T-helper 17 cell (primary cell): ENCODE data around the gene LSM3. TPM values are rescaled to one million over a fixed set of nuclear protein-coding genes. Genes with fewer than 3 reads are reported as not detected.

ENCODE experiments used
- ATAC-seq: fragments of 150-1000 bp; cut with Tn5 transposase; 2 replicates; pipeline ENCODE4 v1.10.0; 2021; ENCODE audit warnings: mild to moderate bottlenecking, moderate library complexity
- DNase-seq, 3 donors: peaks; one replicate each; pipeline versions ENCODE4 v3.0.0 to v3.0.0-alpha.2; 2020 to 2021
- H3K9me3 ChIP-seq: one replicate; pipeline ENCODE4 v1.7.0; 2013; ENCODE audit warnings: low read length, mild to moderate bottlenecking; ENCODE audit not compliant: control insufficient read depth, poor library complexity, severe bottlenecking
- H3K27ac Mint-ChIP-seq: one replicate; pipeline ENCODE4 v1.8.0; 2022; ENCODE audit warnings: mild to moderate bottlenecking, moderate library complexity, mixed read lengths
- H3K27me3 Mint-ChIP-seq: one replicate; pipeline ENCODE4 v1.8.0; 2022; ENCODE audit warnings: mixed read lengths
- H3K36me3 Mint-ChIP-seq: one replicate; pipeline ENCODE4 v1.8.0; 2022; ENCODE audit warnings: low read depth, mixed read lengths
- H3K4me1 Mint-ChIP-seq: one replicate; pipeline ENCODE4 v1.8.0; 2022; ENCODE audit warnings: mild to moderate bottlenecking, mixed read lengths
- H3K4me3 Mint-ChIP-seq: one replicate; pipeline ENCODE4 v1.8.0; 2022; ENCODE audit warnings: mild to moderate bottlenecking, moderate library complexity, mixed read lengths
- total RNA-seq, 4 donors: library from RNA in 2 of 4; stranded (reverse) in 2 of 4; gene quantifications; one replicate each; pipeline ENCODE4 v1.2.3 and lab custom pipeline; 2022 to 2026

The LSM3 gene
- total RNA-seq, 2 donors from 2014 or later: 5.5 to 6.3 TPM

- peak overlapping the region; percentile 66 for H3K4me3 Mint-ChIP-seq
- no peaks in the 10 kb centered on the region for H3K27me3 Mint-ChIP-seq
- peaks cover 32% of the 10 kb centered on the region for H3K4me1 Mint-ChIP-seq
- H3K36me3 Mint-ChIP-seq: peaks cover 4% of the 10 kb centered on the region
- no peaks in the 10 kb centered on the region for H3K9me3 ChIP-seq
- H3K27ac Mint-ChIP-seq: peak overlapping the region; percentile 100
- ATAC-seq (no peak), DNase-seq (no peak)
Measured at GRCh38 chr3:14138109-14138877, 40.3 kb upstream of the LSM3 start.

DNA sequence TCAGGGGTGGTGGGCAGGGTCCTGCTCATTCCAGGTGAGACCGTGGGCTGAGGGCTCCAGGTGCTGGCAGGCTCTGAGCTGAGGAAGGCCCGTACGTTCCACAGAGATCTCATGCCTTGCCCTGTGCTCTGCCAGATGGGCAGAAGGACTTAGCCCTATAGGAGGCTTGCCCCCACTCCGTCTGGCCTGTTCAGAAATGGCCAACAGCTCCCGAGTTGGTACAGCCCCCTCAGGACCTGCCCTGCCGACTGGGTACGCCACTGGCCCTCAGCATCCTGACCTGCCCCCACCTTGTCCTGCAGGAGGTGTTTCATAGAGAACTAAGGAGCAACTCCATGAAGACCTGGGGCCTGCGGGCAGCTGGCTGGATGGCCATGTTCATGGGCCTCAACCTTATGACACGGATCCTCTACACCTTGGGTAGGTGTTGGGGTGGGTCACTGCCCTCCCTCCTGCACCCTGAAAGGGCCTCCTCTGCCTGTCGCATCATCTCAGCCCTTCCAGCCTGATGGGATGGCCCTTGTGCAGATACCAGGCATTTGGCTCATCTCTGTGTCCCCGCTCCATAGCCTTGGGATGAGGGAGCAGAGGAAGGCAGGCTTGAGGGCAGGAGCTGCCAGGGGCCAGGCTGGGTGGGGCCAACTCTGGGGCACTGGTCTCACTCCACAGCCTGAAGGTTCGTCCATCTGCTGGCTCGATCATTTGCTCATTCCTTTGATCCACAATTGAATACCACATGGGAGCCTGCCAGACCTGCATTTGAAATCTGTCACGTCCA is 39.5 kb upstream of the LSM3 start:
- Mint-ChIP-seq H3K36me3 (peaks cover 4% of the 10 kb centered on the region), H3K27me3 (no peaks in the 10 kb centered on the region), H3K4me1 (peaks cover 35% of the 10 kb centered on the region), H3K27ac (peak overlapping the region; percentile 100), H3K4me3 (peak overlapping the region; percentile 19)
- H3K9me3 ChIP-seq: no peaks in the 10 kb centered on the region
- DNase-seq (no peak), ATAC-seq (no peak)

- ATAC-seq (no peak), DNase-seq (no peak)
- H3K9me3 ChIP-seq: no peaks in the 10 kb centered on the region
- peaks cover 4% of the 10 kb centered on the region for H3K36me3 Mint-ChIP-seq
- no peak overlapping the region for H3K4me3 Mint-ChIP-seq
- peaks cover 38% of the 10 kb centered on the region for H3K4me1 Mint-ChIP-seq
- H3K27ac Mint-ChIP-seq: peak overlapping the region; percentile 100
- no peaks in the 10 kb centered on the region for H3K27me3 Mint-ChIP-seq
Measured at GRCh38 chr3:14139771-14140170, 38.8 kb upstream of the LSM3 start.

- Mint-ChIP-seq H3K27ac (peak overlapping the region; percentile 100), H3K27me3 (no peaks in the 10 kb centered on the region), H3K36me3 (peaks cover 4% of the 10 kb centered on the region), H3K4me3 (no peak overlapping the region), H3K4me1 (peaks cover 42% of the 10 kb centered on the region)
- ATAC-seq (no peak), DNase-seq (no peak)
- no peaks in the 10 kb centered on the region for H3K9me3 ChIP-seq
Measured at GRCh38 chr3:14140668-14141067, 37.9 kb upstream of the LSM3 start.

DNA sequence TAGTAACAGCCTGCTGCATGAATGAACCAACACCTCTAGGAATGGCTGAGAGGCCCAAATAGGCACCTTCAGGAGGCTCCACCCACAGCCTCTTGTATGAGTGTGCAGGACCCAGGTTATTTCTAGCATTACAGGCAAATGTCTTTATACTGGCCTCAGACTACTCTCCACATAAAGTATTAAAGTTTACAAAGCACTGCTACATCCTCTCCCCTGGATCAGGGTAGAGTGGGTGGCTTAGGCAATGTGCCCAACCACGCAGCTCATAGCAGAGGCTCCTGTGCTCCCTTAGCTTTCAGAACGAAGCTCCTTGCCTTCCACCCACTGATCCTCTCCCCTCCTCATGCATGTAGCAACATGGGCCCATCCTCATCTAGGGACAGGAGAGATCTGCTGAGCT is 37.5 kb upstream of the LSM3 start:
- H3K27me3 Mint-ChIP-seq: no peaks in the 10 kb centered on the region
- H3K4me3 Mint-ChIP-seq: peak overlapping the region; percentile 25
- peaks cover 6% of the 10 kb centered on the region for H3K36me3 Mint-ChIP-seq
- DNase-seq (no peak), ATAC-seq (no peak)
- peak overlapping the region; percentile 100 for H3K27ac Mint-ChIP-seq
- H3K4me1 Mint-ChIP-seq: peaks cover 41% of the 10 kb centered on the region
- H3K9me3 ChIP-seq: no peaks in the 10 kb centered on the region

- Mint-ChIP-seq H3K27me3 (no peaks in the 10 kb centered on the region), H3K27ac (peak overlapping the region; percentile 100), H3K4me3 (peak overlapping the region; percentile 80), H3K36me3 (peaks cover 8% of the 10 kb centered on the region), H3K4me1 (peaks cover 45% of the 10 kb centered on the region)
- DNase-seq (no peak), ATAC-seq (no peak)
- H3K9me3 ChIP-seq: no peaks in the 10 kb centered on the region
Measured at GRCh38 chr3:14141602-14142341, 36.8 kb upstream of the LSM3 start.

- peaks cover 47% of the 10 kb centered on the region for H3K4me1 Mint-ChIP-seq
Measured at GRCh38 chr3:14142567-14143270, 35.9 kb upstream of the LSM3 start.

GRCh38 chr3:14143271-14144225 is 35.1 kb upstream of the LSM3 start:
- H3K9me3 ChIP-seq: no peaks in the 10 kb centered on the region
- no peak for ATAC-seq
- H3K36me3 Mint-ChIP-seq: peaks cover 8% of the 10 kb centered on the region
- H3K27ac Mint-ChIP-seq: peak overlapping the region; percentile 100
- H3K27me3 Mint-ChIP-seq: no peaks in the 10 kb centered on the region
- peak overlapping the region; percentile 83 for H3K4me3 Mint-ChIP-seq
- H3K4me1 Mint-ChIP-seq: peaks cover 47% of the 10 kb centered on the region
- no peak for DNase-seq

More at GRCh38 chr3:14142567-14143270, 35.9 kb upstream of the LSM3 start:
- DNase-seq: peak; percentile 49 to 69 (median 59)
- no peaks in the 10 kb centered on the region for H3K27me3 Mint-ChIP-seq
- H3K9me3 ChIP-seq: no peaks in the 10 kb centered on the region
- H3K4me3 Mint-ChIP-seq: peak overlapping the region; percentile 80
- ATAC-seq: peak; percentile 73
- H3K36me3 Mint-ChIP-seq: peaks cover 8% of the 10 kb centered on the region
- H3K27ac Mint-ChIP-seq: peak overlapping the region; percentile 100

DNA sequence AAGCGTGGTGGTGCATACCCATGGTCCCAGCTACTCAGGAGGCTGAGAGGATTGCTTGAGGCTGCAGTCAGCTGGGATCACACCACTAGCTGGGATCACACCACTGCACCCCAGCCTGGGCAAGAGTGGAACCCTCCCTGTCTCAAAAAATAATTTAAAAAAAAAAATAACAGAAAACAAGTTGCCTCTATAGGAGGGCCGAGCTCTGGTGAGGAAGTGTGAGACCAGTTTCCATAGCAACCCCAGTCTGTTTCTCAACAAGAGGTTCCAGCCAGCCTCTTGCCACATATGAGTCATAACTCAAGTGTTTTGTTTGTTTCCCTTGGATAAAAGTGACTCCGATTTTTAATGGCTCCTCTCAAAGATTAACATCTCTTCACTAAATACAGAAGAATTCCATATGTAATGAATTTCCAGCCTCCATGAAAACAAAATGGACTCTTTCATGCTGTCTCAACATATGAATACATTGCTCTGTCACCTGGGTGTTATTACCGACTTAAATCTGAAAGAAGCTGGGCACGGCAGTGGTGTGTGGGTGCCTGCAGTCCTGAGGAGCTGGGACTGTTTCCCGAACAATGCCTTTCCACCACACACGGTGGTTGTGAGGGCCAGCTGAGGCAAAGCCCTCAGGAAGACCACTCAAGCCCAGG is 34.1 kb upstream of the LSM3 start:
- no peaks in the 10 kb centered on the region for H3K27me3 Mint-ChIP-seq
- DNase-seq (peak; percentile 42 to 63 (median 53)), ATAC-seq (peak; percentile 68)
- H3K4me3 Mint-ChIP-seq: peak overlapping the region; percentile 83
- no peaks in the 10 kb centered on the region for H3K9me3 ChIP-seq
- H3K4me1 Mint-ChIP-seq: peaks cover 47% of the 10 kb centered on the region
- H3K27ac Mint-ChIP-seq: peak overlapping the region; percentile 100
- peaks cover 8% of the 10 kb centered on the region for H3K36me3 Mint-ChIP-seq

DNA sequence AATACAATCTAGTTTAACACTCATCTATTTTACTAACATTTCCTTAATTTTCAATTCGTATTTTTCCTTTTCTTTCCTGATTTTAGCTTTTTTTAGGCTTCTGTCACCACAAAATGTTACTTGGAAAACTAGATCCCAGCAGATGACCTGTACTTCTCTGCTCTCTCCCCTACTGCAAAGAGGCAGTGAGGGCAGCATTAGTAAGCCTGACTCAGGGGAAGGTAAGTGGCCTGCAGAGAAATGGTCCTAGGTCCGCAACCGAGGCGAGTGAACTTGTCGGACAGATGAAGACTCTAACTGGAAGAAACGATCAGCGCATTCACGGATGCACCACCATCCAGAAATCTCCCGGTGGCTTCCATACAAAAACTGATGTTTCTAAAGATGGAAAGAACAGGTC is 33.4 kb upstream of the LSM3 start:
- no peaks in the 10 kb centered on the region for H3K27me3 Mint-ChIP-seq
- peaks cover 42% of the 10 kb centered on the region for H3K4me1 Mint-ChIP-seq
- peak overlapping the region; percentile 100 for H3K27ac Mint-ChIP-seq
- no peaks in the 10 kb centered on the region for H3K9me3 ChIP-seq
- DNase-seq (no peak), ATAC-seq (no peak)
- no peak overlapping the region for H3K4me3 Mint-ChIP-seq
- peaks cover 8% of the 10 kb centered on the region for H3K36me3 Mint-ChIP-seq

DNA sequence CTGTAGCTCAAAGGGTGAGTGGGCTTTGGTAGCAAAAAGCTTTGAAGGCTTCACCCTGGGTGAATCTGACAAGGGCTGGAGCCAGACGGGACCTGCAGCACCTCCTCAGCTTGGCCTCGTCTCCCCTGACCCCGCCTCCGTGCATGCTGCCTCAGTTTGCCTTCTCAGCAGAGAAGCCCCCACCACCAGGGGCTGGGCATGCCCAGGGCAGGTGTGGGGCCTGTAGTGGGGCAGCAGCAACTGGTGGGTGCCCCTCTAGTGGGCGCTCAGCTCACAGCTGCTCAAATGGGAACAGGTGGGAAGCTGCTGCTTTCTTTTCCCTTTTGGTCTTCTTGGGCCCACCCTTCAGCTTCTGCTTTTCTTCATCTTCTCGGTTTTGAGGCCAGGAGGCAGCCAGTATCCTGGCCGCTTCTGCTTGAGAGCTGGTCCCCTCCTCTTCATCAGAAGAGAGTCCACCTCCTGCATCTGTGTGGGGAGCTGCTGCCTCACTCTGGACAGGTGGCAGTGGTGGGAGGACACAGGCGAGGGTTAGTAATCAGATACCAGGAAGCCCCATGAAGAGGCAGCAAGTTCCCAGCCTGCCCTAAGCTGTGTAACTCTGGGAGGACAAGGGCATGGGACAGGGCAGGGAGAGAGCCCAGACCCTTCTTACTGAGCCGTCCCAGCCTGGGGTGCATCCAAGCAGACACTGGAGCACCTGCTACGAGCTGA is 32.8 kb upstream of the LSM3 start:
- ATAC-seq: no peak
- H3K4me1 Mint-ChIP-seq: peaks cover 40% of the 10 kb centered on the region
- DNase-seq: no peak
- H3K36me3 Mint-ChIP-seq: peaks cover 8% of the 10 kb centered on the region
- no peaks in the 10 kb centered on the region for H3K9me3 ChIP-seq
- no peak overlapping the region for H3K4me3 Mint-ChIP-seq
- peak overlapping the region; percentile 100 for H3K27ac Mint-ChIP-seq
- H3K27me3 Mint-ChIP-seq: no peaks in the 10 kb centered on the region
